Activated T-helper 17 cell treated with anti-CD3 and anti-CD28 coated beads, Interleukin-2, amount 50 U/mL, for 72 hours (primary cell): ENCODE data around the gene DCP1B. TPM values are rescaled to one million over a fixed set of nuclear protein-coding genes. Genes with fewer than 3 reads are reported as not detected.
A peak's percentile ranks its signal among the peaks of the same experiment; 100 is the strongest.

Source experiments
- ATAC-seq: fragments of 150-1000 bp; cut with Tn5 transposase; replicated peaks from 2 replicates; pipeline ENCODE4 v1.10.0; 2021; ENCODE audit warnings: mild to moderate bottlenecking, moderate library complexity
- H3K27ac Mint-ChIP-seq: one replicate; pipeline ENCODE4 v1.8.0; 2022; ENCODE audit warnings: mixed read lengths
- H3K27me3 Mint-ChIP-seq: one replicate; pipeline ENCODE4 v1.8.0; 2022; ENCODE audit warnings: mixed read lengths
- H3K36me3 Mint-ChIP-seq: one replicate; pipeline ENCODE4 v1.8.0; 2022; ENCODE audit warnings: low read depth, mild to moderate bottlenecking, mixed read lengths
- H3K4me1 Mint-ChIP-seq: one replicate; pipeline ENCODE4 v1.8.0; 2022; ENCODE audit warnings: mixed read lengths
- H3K4me3 Mint-ChIP-seq: one replicate; pipeline ENCODE4 v1.8.0; 2022; ENCODE audit warnings: mild to moderate bottlenecking, mixed read lengths
- H3K9me3 Mint-ChIP-seq: one replicate; pipeline ENCODE4 v1.8.0; 2022; ENCODE audit warnings: mixed read lengths
- total RNA-seq, 2 donors: library from RNA; stranded (reverse); gene quantifications; one replicate each; pipeline ENCODE4 v1.2.3, GENCODE V29; 2022

DCP1B gene
- total RNA-seq, 2 donors from 2014 or later, result 16.9 to 19.7 TPM

DNA sequence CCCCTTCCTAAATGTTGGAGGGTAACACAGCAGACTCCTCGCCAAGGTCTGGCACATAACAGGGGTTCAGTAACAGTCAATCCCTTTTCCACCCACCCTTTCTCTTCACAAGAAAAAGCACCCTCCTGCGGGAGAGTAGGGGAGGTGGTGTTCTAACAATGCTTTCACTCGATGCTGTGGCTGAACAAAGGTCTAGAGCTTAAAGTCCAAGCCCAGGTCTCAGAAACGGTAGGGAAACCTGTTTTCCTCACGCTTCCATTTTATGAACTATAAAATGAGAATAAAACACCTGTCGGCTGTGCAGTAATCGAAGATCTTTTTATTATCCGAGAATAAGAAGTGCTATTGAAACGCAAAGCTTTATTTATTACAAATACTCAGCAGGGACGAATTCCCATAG, 64.9 kb downstream of the DCP1B start:
- H3K9me3 Mint-ChIP-seq, result no peaks in the 10 kb centered on the region
- H3K36me3 Mint-ChIP-seq, result peaks cover 57% of the 10 kb centered on the region
- no peak for ATAC-seq
- no peak overlapping the region for H3K4me3 Mint-ChIP-seq
- H3K27ac Mint-ChIP-seq, result no peak overlapping the region
- no peaks in the 10 kb centered on the region for H3K27me3 Mint-ChIP-seq
- H3K4me1 Mint-ChIP-seq, result no peaks in the 10 kb centered on the region

DNA sequence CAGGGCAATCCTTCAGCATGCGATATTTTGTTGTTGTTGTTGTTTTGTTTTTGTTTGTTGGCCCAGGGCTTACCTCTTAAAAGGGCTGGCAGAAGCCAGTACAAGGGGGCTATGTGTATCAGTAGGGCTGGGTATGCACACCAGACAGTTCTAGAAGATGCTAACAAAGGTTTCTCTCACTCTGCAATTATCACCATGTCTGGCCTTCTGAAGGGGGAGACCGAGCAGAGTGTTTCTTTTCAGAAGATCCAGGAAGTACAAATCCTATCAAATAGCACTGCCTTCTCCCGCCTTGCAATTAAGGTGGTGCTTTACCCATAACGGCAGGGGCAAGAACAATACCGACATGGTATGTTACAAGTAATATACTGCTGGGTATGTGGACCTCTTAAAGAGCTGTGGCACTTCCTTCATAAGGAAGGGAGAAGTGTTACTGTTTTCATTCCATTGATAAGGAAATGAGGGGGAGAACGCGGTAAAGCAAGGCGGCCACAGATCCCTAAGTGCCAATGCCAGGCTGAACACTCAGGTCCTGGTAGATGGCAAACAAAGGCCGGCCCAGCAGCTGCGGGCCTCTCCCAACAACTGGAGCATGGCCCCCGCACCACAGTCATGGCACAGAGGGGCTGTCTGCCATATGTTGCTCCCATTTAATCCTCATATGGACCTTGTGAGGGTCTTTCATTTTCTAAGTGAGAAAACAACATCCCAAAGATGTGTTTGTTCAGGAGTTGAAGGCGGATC, 66.6 kb downstream of the DCP1B start:
- Mint-ChIP-seq H3K4me1 (peaks cover 5% of the 10 kb centered on the region), H3K27ac (peak overlapping the region; percentile 11), H3K27me3 (no peaks in the 10 kb centered on the region), H3K4me3 (no peak overlapping the region), H3K36me3 (peaks cover 40% of the 10 kb centered on the region), H3K9me3 (no peaks in the 10 kb centered on the region)
- ATAC-seq, result no peak

DNA sequence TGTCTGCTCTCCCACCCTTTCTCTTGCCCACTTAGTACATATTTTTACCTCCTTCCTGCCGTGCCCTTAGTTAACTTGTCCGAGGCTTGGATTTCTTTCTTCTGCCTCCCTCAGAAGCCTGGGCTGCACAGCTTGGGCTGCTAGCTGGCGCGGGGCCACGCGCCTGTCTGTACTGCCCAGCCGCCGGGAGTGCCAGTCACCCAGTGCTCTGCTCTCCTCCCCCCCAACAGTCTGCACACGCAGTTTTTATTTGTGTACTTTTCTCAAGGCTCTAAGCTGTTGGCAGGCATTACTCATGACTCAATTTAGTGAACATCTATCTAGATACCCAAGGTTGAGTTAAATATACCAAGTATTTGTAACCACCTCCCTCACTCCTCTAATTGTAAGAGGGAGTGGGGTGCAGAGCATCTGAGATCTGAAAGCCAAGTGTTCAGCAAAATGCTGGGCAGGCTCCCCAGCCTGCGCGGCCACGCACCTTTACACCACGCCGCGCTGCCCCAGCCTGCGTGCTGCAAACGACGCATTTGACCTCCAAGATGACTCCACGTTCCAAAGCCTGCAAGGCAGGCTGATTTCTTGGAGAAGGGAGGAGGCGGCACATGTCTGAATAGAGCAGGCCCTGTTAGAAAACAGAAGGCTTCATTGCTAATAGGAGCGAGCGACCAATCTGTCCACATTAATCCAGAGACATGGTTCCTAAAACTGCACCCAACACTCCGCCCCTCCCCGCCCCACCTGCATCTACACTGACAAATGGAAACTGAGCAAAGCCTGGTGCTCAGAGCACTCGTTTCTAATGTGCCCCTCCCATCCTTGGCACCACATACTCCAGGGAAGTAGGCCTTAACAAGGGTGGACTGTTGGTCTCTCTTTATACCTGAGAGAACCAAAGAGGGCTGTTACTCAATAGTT, 67.6 kb downstream of the DCP1B start:
- H3K36me3 Mint-ChIP-seq, result peaks cover 30% of the 10 kb centered on the region
- no peak overlapping the region for H3K4me3 Mint-ChIP-seq
- no peaks in the 10 kb centered on the region for H3K9me3 Mint-ChIP-seq
- H3K4me1 Mint-ChIP-seq, result peaks cover 5% of the 10 kb centered on the region
- H3K27me3 Mint-ChIP-seq, result no peaks in the 10 kb centered on the region
- no peak for ATAC-seq
- peak overlapping the region; percentile 11 for H3K27ac Mint-ChIP-seq

DNA sequence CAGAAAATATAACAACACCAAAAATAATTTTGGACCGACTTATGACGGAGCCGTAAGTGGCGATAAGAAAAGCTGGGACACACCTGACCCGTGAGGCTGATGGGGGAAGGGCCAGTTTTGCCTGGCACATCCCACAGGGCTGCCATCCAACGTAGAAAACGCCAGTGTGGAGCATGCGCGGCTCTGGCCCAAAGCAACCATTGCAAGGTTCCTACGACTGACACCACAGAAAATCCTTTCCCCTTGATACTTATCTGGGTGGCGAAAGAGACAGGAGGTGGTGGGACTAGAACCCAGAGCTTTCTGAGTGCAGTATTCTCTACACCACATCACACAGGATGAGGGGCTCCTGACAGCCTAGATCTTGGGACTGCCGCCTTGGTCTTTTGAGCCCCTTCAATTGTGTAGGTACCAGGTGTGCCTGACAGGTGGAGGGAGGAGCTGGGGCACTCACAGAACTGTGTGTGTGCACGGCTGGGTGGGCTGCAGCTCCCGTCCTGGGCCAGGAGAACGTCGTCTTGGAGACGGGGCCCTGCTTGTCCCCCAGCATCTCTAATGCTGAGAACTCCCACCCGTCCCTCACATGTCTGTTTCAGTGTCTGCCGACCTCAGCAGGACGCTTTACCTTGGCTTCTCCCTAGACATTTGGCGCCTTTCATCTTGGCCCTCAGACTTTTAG, 68.4 kb downstream of the DCP1B start:
- peaks cover 24% of the 10 kb centered on the region for H3K36me3 Mint-ChIP-seq
- peaks cover 5% of the 10 kb centered on the region for H3K4me1 Mint-ChIP-seq
- peak overlapping the region; percentile 51 for H3K27ac Mint-ChIP-seq
- H3K27me3 Mint-ChIP-seq, result no peaks in the 10 kb centered on the region
- no peak overlapping the region for H3K4me3 Mint-ChIP-seq
- ATAC-seq, result no peak
- no peaks in the 10 kb centered on the region for H3K9me3 Mint-ChIP-seq

DNA sequence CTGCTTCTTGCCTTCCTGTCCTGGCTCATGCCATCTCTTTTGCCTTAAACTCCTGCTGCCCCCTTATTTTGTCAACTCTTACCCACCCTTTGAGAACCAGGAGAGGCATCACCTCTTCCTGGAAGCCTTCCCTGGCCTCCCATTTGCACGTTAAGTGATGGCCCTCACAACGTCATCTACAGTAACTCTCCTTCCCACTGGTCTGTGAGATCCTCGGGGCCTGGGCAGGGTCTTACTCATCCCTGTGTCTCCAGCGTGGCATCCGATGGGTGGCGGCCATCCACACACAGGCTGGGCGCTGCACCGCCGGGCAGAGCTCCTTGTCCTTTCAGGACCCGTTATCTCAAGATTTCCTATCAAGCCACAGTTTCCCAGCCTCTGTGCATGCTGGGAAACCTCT, 69.0 kb downstream of the DCP1B start:
- Mint-ChIP-seq H3K27me3 (no peaks in the 10 kb centered on the region), H3K27ac (peak overlapping the region; percentile 51), H3K9me3 (no peaks in the 10 kb centered on the region), H3K4me1 (peaks cover 5% of the 10 kb centered on the region), H3K4me3 (no peak overlapping the region), H3K36me3 (peaks cover 18% of the 10 kb centered on the region)
- ATAC-seq, result no peak

DNA sequence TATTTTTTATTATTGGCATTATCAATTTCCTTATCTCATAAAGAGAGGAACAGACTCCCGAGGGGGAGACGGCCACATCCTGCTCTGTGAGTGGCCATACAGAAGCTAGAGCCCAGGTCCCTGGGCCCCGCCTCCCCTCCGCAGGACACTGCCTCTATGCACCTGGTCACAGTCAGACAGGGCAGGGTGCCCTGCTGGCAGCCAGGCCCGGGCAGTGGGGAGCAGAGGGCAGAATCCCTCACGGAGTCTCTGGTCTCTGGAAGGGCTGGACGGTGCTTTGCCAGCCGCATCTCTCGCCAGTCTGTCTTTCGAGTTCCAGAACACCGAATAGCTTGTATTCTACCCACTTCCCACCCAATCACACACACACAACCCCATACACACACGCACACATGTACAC, 69.4 kb downstream of the DCP1B start:
- H3K4me1 Mint-ChIP-seq, result peaks cover 5% of the 10 kb centered on the region
- no peaks in the 10 kb centered on the region for H3K9me3 Mint-ChIP-seq
- no peaks in the 10 kb centered on the region for H3K27me3 Mint-ChIP-seq
- H3K27ac Mint-ChIP-seq, result peak overlapping the region; percentile 51
- no peak for ATAC-seq
- no peak overlapping the region for H3K4me3 Mint-ChIP-seq
- peaks cover 14% of the 10 kb centered on the region for H3K36me3 Mint-ChIP-seq

DNA sequence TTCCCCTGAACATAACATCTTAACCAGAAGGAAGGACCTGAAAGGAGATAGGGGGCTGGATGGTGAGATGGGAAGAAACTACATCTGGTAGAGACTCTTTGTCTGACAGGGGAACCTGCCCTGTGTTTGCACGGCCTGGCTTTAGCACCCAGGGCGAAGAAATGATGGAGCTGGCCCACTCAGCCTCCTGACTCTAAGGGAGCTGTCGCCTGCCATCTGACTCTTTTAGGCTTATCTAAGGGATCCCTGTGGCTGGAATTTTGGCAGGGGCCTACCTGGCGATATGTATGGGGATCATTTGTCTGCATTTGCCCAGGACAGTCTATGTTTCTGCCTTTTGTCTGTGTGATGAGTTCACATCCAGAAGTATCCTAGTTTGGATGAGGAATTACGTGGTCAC, 70.2 kb downstream of the DCP1B start:
- Mint-ChIP-seq H3K9me3 (no peaks in the 10 kb centered on the region), H3K27ac (no peak overlapping the region), H3K27me3 (no peaks in the 10 kb centered on the region), H3K4me1 (peaks cover 5% of the 10 kb centered on the region), H3K36me3 (peaks cover 11% of the 10 kb centered on the region), H3K4me3 (no peak overlapping the region)
- ATAC-seq, result no peak

DNA sequence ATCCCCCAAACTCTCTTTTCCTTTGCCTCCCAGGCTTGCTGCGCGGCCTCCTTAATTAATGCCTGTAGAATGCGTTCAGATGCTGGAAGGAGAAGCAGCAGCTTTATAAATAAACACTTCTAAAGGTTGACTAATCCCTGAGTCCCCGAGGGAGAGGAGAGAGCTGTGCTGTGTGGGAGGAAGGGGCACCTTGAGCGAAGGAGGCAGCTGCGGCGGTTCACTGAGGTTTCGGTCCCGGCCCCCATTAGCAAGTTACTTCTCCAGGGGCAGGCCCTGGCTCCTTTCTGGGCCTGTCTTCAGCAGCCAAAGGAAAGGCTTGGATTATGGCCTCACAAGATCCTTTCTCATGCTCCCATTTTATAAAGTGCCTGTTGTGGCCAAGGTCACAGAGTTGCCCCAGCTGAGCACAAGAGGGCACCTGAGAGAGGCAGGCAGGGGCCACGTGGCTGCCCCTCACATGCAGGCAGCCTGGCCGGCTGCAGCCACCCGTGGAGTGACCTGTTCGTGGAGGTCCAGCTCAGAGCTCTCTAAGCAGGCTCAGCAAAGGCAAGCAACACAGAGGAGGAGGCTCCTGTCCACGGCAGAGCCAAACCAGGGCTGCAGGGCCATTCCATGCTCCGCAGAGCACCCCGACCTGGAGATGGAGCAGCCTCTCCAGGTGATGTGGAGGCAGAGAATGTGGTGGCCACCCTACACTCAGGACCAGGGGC, 70.8 kb downstream of the DCP1B start:
- no peaks in the 10 kb centered on the region for H3K27me3 Mint-ChIP-seq
- H3K4me1 Mint-ChIP-seq, result peaks cover 5% of the 10 kb centered on the region
- no peak overlapping the region for H3K4me3 Mint-ChIP-seq
- H3K27ac Mint-ChIP-seq, result no peak overlapping the region
- H3K9me3 Mint-ChIP-seq, result no peaks in the 10 kb centered on the region
- H3K36me3 Mint-ChIP-seq, result peaks cover 11% of the 10 kb centered on the region
- no peak for ATAC-seq

DNA sequence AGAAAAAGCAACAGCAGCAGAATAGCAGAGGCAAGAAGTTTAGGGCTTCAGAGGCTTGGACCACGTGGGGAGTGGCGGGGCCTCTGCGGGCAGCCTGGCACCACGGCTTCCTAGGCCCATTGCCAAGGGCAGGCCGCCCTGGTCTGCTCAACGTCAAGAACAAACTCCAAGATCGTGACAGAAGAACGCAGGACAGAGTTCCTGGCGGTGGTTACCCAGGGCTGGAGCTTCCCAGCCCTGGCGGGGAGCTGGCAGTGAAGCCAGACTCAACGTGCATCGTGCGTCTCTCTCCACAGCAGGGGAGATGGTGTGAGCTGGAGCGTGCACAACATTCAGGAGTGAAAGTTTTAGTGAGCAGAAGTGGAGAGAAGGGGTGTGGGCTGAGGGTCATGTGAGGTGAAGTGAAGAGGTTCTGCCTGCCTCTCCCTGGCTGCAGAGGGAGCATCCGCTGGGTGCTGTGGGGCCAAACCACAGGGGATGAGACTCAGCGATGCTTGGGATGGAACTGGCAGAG, 71.9 kb downstream of the DCP1B start:
- no peak overlapping the region for H3K4me3 Mint-ChIP-seq
- no peaks in the 10 kb centered on the region for H3K27me3 Mint-ChIP-seq
- no peaks in the 10 kb centered on the region for H3K9me3 Mint-ChIP-seq
- no peak overlapping the region for H3K27ac Mint-ChIP-seq
- peaks cover 5% of the 10 kb centered on the region for H3K4me1 Mint-ChIP-seq
- no peak for ATAC-seq
- H3K36me3 Mint-ChIP-seq, result peaks cover 10% of the 10 kb centered on the region

DNA sequence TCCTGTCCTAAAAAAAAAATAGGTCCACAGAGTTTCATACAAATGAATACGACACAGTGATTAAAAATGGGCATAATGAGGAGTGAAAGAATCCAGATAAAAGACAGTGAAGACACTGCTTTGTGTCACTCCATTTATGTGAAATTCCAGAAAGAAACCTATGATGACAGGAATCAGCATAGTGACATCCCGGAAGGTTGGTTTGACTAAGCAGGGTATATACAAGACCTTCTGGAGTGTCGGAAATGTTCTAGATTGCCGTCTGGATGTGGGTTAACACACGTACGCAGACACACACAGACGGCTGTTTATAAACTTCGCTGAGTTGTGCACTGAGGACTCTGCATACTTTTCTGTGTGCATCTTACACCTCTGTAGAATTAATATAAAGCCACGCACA, 72.6 kb downstream of the DCP1B start:
- Mint-ChIP-seq H3K4me3 (no peak overlapping the region), H3K36me3 (peaks cover 3% of the 10 kb centered on the region)

DNA sequence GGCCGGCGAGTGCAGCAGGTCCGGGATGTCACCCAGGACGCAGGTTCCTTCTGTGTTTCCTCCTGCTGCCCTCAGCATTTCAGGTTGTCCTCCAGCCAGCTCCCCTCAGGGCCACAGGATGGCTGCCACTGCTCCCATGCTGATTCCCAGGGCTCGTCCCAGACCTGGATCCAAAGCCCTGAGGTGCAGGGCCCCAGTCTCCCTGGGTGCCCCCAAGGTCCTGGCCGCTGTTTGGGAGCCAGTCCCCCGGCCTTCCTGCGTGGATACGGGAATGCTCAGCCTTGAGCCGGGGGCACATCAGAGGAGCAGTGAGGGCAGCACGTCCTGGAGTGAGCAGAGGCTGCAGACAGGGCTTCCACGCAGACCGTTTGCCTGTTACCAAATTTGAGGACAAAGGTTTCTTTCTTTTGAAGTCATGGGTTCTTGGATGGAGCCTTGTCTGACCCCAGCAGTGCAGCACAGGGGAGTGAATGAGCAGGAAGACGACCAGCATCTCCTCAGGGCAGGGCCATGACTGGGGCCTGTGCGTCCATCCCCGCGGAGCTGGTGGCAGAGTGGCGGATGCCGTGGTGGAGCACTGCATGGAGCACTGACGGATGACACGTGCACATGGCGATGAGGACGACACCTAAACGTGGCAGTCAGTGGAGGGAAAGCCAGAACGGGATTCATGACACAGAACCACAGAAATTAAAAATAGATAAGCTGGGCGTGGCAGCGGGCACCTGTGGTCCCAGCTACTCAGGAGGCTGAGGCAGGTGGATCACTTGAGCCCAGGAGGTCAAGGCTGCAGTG, 73.3 kb downstream of the DCP1B start:
- Mint-ChIP-seq H3K9me3 (no peaks in the 10 kb centered on the region), H3K4me1 (peaks cover 5% of the 10 kb centered on the region), H3K27ac (no peak overlapping the region), H3K36me3 (no peaks in the 10 kb centered on the region), H3K27me3 (no peaks in the 10 kb centered on the region), H3K4me3 (no peak overlapping the region)
- no peak for ATAC-seq

More for the DNA sequence above, 72.6 kb downstream of the DCP1B start:
- Mint-ChIP-seq H3K27ac (no peak overlapping the region), H3K9me3 (no peaks in the 10 kb centered on the region), H3K27me3 (no peaks in the 10 kb centered on the region), H3K4me1 (peaks cover 5% of the 10 kb centered on the region)
- ATAC-seq, result no peak

DNA sequence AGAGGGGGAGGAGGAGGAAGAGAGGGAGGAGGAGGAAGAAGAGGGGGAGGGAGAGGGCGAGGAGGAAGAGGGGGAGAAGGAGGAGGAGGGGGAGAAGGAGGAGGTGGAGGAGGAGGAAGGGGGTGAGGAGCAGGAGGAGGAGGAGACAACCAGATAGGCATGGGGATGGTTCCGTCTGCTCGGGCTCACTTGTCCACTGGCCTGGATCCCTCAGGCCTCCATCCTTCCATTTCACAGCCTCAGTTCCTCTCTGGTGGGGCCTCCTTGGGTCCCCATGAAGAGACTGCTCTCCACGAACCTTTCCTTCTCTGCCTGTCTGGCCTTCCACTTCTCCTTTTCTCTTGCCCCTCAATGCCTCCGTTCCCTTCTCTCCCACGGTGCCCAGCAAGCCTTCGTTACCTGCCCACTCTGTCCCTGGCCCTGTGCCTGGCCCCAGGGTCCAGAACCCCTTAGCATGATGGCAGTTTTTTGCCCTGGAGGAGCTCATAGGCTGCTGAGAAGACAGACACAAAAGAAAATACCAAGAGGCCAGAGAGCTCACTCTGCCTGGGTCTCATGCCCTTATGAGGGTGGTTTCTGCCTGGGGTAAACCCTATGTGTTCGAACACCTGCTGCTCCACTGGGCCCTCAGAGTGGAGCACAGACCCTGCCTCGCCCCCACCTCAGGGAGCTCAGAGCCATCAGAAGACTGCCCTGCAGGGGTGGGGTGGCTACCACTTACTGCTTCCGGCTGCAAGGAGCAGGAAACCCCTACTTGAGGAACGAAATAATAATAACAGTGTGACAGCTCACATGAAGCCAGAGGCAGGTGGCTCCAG, 74.1 kb downstream of the DCP1B start:
- no peak overlapping the region for H3K27ac Mint-ChIP-seq
- no peaks in the 10 kb centered on the region for H3K36me3 Mint-ChIP-seq
- no peaks in the 10 kb centered on the region for H3K9me3 Mint-ChIP-seq
- no peaks in the 10 kb centered on the region for H3K27me3 Mint-ChIP-seq
- peaks cover 6% of the 10 kb centered on the region for H3K4me1 Mint-ChIP-seq
- ATAC-seq, result no peak
- H3K4me3 Mint-ChIP-seq, result no peak overlapping the region
